Thymus (tissue), 11 donors: ENCODE results near the gene FBXO17. TPM values are rescaled to one million over a fixed set of nuclear protein-coding genes. Genes with fewer than 3 reads are reported as not detected.
"Not testable (repeated sequence)": the region's sequence is repeated elsewhere in the genome, so short reads cannot be mapped to it uniquely, and the experiment has no call there.

Experiments
- DNase-seq, 9 donors: peaks; one replicate each; pipeline ENCODE4 v3.0.0-alpha.2; 2013; ENCODE audit warnings: low spot score in 9 of 9, low read depth in 6 of 9, missing footprints in 1 of 9
- H3K27ac ChIP-seq, 2 donors: one replicate each; pipeline ENCODE4 v1.5.1; 2013; ENCODE audit warnings: control low read depth in 1 of 2, low read depth in 1 of 2, low read length in 1 of 2, mild to moderate bottlenecking in 1 of 2, moderate library complexity in 1 of 2
- H3K27me3 ChIP-seq, 2 donors: one replicate each; pipeline ENCODE4 v1.5.1; 2013; ENCODE audit warnings: low read length in 1 of 2; ENCODE audit not compliant: control insufficient read depth in 2 of 2, insufficient read depth in 1 of 2
- H3K36me3 ChIP-seq, 2 donors: one replicate each; pipeline ENCODE4 v1.5.1; 2013; ENCODE audit warnings: low read length in 1 of 2, mild to moderate bottlenecking in 1 of 2, moderate library complexity in 1 of 2; ENCODE audit not compliant: control insufficient read depth in 2 of 2, insufficient read depth in 2 of 2
- H3K4me1 ChIP-seq, 2 donors: one replicate each; pipeline ENCODE4 v1.5.1; 2013; ENCODE audit warnings: low read length in 2 of 2; ENCODE audit not compliant: control insufficient read depth in 2 of 2, insufficient read depth in 2 of 2
- H3K4me3 ChIP-seq, 2 donors: one replicate each; pipeline ENCODE4 v1.5.1; 2013; ENCODE audit warnings: low read length in 2 of 2, control low read depth in 1 of 2, mild to moderate bottlenecking in 1 of 2
- H3K9me3 ChIP-seq, 2 donors: one replicate each; pipeline ENCODE4 v1.5.1; 2013; ENCODE audit warnings: low read length in 1 of 2, mild to moderate bottlenecking in 1 of 2; ENCODE audit not compliant: control insufficient read depth in 2 of 2, insufficient read depth in 1 of 2
- WGBS: extraction: QIAGEN DNeasy Blood & Tissue Kit; methylation state at CpG from one replicate; pipeline ENCODE4 v1.1.7; 2013; 5-methylcytosine and 5-hydroxymethylcytosine counted together
- polyA plus RNA-seq: library from polyadenylated mRNA; stranded (reverse); fragments of 200-250 nt; gene quantifications from one replicate; pipeline ENCODE4 v1.2.3, GENCODE V29; 2013
- total RNA-seq: library from RNA; stranded (reverse); fragments of 120-200 nt; gene quantifications from one replicate; pipeline ENCODE4 v1.2.4, GENCODE V29; 2013
- donor health status: healthy.

The FBXO17 gene
- total and polyA plus RNA-seq, 2 donors: 3.8 to 4.0 TPM

- 79% methylated on average over 3 of the region's 3 CpGs for WGBS
- Histone ChIP-seq H3K27me3 (no peaks in the 10 kb centered on the region), H3K27ac (no peak overlapping the region), H3K4me1 (no peaks in the 10 kb centered on the region), H3K4me3 (no peak overlapping the region), H3K9me3 (no peaks in the 10 kb centered on the region), H3K36me3 (no peaks in the 10 kb centered on the region)
- DNase-seq: no peak
These were observed 31.6 kb upstream of the FBXO17 start for GRCh38 chr19:39007096-39007495.

GRCh38 chr19:39004403-39004802, 28.9 kb upstream of the FBXO17 start:
- DNase-seq: no peak
- Histone ChIP-seq H3K27ac (no peak overlapping the region), H3K4me1 (no peaks in the 10 kb centered on the region), H3K36me3 (no peaks in the 10 kb centered on the region), H3K9me3 (no peaks in the 10 kb centered on the region), H3K4me3 (no peak overlapping the region), H3K27me3 (no peaks in the 10 kb centered on the region)
- 89% methylated on average over 9 of the region's 9 CpGs for WGBS

- no peaks in the 10 kb centered on the region for H3K9me3 ChIP-seq
- no peak for DNase-seq
These were observed 28.3 kb upstream of the FBXO17 start for GRCh38 chr19:39003796-39004195.

GRCh38 chr19:39003188-39003587, 27.6 kb upstream of the FBXO17 start:
- no peak for DNase-seq
- Histone ChIP-seq H3K27ac (no peak overlapping the region), H3K4me1 (no peaks in the 10 kb centered on the region), H3K27me3 (no peaks in the 10 kb centered on the region), H3K4me3 (no peak overlapping the region), H3K9me3 (no peaks in the 10 kb centered on the region), H3K36me3 (no peaks in the 10 kb centered on the region)
- WGBS: 91% methylated on average over 4 of the region's 4 CpGs

More at GRCh38 chr19:39003796-39004195, 28.3 kb upstream of the FBXO17 start:
- 82% methylated on average over 4 of the region's 4 CpGs for WGBS
- Histone ChIP-seq H3K4me3 (no peak overlapping the region), H3K36me3 (no peaks in the 10 kb centered on the region), H3K27ac (no peak overlapping the region), H3K27me3 (no peaks in the 10 kb centered on the region), H3K4me1 (no peaks in the 10 kb centered on the region)

- Histone ChIP-seq H3K27ac (no peak overlapping the region), H3K27me3 (no peaks in the 10 kb centered on the region), H3K36me3 (no peaks in the 10 kb centered on the region), H3K4me1 (no peaks in the 10 kb centered on the region), H3K4me3 (no peak overlapping the region), H3K9me3 (no peaks in the 10 kb centered on the region)
- 91% methylated on average over 7 of the region's 7 CpGs for WGBS
- DNase-seq: no peak
These were observed 25.5 kb upstream of the FBXO17 start for GRCh38 chr19:39001041-39001440.

- H3K4me3 ChIP-seq, H3K4me1 ChIP-seq: not testable (repeated sequence)
These were observed 22.0 kb upstream of the FBXO17 start for GRCh38 chr19:38997576-38997975.

GRCh38 chr19:38993271-38993670, 17.7 kb upstream of the FBXO17 start:
- Histone ChIP-seq H3K36me3 (no peaks in the 10 kb centered on the region), H3K9me3 (no peaks in the 10 kb centered on the region), H3K27me3 (no peaks in the 10 kb centered on the region), H3K27ac (no peak overlapping the region), H3K4me3 (no peak overlapping the region), H3K4me1 (no peaks in the 10 kb centered on the region)
- WGBS: 38% methylated on average over 3 of the region's 3 CpGs
- DNase-seq: no peak

More at GRCh38 chr19:38997576-38997975, 22.0 kb upstream of the FBXO17 start:
- DNase-seq, H3K9me3 ChIP-seq, H3K27ac ChIP-seq, H3K36me3 ChIP-seq, H3K27me3 ChIP-seq: not testable (repeated sequence)
- WGBS: 96% methylated on average over 3 of the region's 3 CpGs

GRCh38 chr19:38990949-38991697, 15.6 kb upstream of the FBXO17 start:
- no peak overlapping the region for H3K27ac ChIP-seq
- DNase-seq: no peak
- no peaks in the 10 kb centered on the region for H3K4me1 ChIP-seq
- no peaks in the 10 kb centered on the region for H3K9me3 ChIP-seq
- no peak overlapping the region for H3K4me3 ChIP-seq
- 82% methylated on average over 13 of the region's 13 CpGs for WGBS
- no peaks in the 10 kb centered on the region for H3K36me3 ChIP-seq
- H3K27me3 ChIP-seq: no peaks in the 10 kb centered on the region

GRCh38 chr19:38989614-38990013, 14.1 kb upstream of the FBXO17 start:
- not testable (repeated sequence) for H3K36me3 ChIP-seq, H3K27ac ChIP-seq, DNase-seq, H3K4me1 ChIP-seq, H3K4me3 ChIP-seq, H3K27me3 ChIP-seq, H3K9me3 ChIP-seq
- WGBS: 91% methylated on average over 1 of the region's 1 CpG
